COR-L47 (cell line): ENCODE results near the gene SARS2.
"Not testable (repeated sequence)": the region's sequence is repeated elsewhere in the genome, so short reads cannot be mapped to it uniquely, and the experiment has no call there.

ENCODE experiments used
- DNase-seq: peaks from one replicate; lab custom pipeline; 2025; lab: John Stamatoyannopoulos, UW

The SARS2 gene

DNA sequence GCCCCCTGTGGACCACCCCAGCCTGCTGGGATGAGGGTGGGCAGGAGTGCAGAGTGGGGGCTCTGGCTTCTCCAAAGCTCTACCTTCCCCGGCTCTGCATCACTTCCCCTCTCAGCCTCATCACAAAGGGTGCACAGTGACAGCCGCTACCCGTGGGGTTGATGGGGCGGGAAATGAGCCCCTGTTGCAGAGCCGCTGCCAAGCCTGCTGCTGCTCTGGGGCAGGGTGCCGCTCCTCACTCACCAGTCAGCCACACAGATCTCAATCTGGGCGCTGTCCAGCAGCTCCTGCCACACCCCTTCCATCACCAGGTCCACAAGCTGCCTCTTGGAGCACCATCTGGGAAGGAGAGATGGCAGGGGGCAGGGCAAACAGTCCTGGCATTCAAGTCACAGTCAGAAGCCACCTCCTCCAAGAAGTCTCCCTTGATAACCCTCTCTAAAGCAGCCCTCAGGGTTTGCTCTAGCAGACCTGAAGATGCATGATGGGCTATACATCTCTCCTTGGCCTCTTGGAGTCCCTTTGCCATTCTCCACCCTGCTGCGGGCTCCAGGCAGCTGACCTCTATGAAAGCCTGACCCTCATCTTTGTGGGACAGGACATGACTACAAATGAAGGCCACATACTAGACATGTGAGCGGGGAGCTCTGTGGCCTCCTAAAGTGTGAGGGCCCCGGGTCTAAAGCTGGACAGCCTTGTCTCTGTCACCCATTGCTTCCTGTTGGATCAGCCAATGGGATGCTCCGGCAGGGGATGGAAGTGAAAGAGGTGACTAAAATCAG is 15.9 kb upstream of the SARS2 start:
- no peak for DNase-seq

DNA sequence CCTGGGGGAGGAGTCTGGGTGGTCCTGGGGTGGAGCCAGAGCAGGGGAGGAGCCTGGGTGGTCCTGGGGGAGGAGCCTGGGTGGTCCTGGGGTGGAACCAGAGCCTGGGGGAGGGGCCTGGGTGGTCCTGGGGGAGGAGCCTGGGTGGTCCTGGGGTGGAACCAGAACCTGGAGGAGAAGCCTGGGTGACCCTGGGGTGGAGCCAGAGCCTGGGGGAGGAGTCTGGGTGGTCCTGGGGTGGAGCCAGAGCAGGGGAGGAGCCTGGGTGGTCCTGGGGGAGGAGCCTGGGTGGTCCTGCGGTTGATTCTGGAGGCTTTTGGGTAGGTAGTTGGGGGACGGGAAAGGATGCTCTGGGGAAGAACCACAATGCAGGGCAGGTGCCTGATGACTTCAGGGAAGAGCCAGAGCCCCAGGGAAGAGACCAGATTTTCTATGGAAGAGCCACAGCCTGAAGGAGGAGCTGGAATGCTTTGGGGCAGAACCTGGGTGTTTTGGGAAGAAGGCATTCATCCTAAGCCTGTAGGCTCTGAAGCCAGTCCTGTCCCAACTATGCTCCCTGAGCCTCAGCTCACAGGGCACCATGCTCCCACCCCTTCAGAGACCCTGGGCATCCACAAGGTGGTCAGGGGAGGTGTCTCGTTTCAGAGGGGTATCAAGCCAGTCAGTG is 15.1 kb upstream of the SARS2 start:
- DNase-seq = no peak

DNA sequence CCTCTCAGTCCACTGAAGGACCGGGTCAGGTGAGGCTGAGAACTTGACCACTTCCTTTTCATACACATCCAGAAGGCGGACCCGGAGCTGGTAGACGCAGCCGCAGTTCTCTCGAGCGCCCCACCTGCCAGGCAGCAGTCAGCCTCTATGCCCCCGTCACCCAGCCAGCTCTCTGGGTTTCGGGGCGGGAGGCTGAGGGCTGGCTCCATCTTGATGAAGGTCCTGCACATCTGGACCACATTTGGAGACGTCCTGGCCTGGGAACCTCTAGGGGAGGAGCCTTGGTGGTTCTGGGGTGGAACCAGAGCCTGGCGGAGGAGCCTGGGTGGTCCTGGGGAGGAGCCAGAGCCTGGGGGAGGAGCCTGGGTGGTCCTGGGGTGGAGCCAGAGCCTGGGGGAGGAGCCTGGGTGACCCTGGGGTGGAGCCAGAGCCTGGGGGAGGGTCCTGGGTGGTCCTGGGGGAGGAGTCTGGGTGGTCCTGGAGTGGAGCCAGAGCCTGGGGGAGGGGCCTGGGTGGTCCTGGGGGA is 14.5 kb upstream of the SARS2 start:
- DNase-seq = no peak

DNA sequence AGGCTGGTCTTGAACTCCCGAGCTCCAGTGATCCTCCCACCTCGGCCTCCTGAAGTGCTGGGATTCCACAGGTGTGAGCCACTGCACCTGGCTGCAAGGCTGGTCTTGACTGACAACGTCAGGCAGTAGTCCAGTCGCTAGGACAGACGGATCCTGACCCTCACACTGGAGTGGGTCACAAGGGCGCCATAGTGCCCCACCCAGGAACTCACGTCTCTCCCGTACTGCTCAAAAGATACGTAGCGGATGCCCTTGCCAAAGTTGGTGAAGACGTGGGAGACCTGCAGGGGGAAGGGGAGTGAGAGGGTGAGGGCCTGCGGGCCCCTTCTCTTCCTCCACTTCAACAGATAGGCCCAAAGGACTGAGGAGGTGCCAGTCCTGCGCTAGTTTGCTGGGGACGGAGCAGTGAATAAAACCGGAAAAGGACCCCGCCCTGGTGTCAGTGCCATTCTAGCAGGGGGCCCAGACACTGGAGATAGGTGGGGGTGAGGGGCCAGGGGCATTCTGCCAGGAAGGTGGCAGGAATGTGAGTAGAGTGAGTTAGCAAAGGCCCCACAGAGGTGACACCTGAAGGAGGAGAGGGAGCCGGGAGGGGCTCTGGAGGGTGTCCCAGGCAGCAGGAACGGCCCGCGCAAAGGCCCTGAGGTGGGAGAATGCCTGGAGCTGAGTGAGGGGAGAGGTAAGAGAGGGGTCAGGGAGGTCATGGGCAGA is 12.1 kb upstream of the SARS2 start:
- DNase-seq = no peak

DNA sequence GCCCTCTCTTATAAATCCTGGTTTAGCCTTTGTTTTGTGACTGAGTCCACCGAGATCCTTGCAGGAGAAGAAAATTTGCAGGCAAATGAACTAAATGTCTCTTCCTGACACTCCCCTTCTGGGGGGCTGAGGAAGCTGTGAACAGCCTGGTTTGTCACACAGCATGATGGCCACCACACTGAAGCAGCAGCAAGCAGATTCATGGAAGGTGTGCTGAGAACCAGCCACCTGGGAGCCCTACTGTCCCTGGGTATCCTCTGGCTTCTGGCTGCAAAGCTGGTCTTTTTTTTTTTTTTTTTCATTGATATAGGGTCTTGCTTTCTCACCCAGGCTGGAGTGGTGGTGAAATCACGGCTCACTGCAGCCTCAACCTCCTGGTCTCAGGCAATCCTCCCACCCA is 11.4 kb upstream of the SARS2 start:
- DNase-seq = no peak

DNA sequence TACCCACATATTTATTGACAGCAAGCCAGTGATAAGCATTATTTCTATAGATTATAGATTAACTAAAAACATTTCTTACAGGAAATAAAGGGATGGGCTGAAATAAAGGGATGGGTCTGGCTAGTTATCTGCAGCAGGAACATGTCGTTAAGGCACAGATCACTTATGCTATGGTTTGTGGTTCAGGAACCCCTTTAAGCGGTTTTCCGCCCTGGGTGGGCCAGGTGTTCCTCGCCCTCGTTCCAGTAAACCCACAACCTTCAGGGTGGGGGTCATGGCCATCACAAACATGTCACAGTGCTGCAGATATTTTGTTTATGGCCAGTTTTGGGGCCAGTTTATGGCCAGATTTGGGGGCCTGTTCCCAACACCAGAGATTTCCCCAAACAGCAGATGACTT is 10.9 kb upstream of the SARS2 start:
- DNase-seq = not testable (repeated sequence)

DNA sequence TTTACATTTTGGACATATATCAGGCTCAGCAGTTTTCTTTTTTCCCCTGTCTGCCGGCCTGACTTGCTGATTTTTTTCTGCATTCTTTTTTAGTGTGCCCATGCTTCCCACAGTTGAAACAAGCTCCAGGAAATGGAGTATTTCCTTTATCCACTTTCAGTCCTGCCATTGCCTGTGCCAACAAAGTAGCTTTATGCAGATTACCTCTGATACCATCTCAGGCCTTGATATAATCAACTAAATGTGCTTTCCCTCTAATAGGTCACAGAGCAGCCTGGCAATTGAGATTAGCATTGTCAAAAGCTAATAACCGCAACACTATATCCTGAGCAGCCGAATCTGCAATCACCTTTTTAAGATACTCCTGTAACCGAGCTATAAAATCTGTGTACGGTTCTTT is 9.4 kb upstream of the SARS2 start:
- DNase-seq = no peak

DNA sequence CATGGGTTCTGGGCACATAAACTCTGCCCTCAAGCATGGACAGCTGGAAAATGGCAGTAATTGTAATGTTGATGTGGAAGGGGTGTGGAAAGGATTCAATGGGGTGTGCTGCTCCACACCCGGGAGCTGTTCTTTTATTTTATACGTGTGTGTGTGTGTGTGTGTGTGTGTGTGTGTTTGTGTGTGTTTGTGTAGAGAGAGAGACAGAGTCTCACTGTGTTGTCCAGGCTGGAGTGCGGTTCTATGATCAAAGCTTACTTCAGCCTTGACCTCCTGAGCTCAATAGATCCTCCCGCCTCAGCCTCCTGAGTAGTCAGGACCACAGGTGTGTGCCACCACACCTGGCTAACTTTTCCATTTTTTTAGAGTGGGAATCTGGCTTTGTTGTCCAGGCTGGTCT is 3.0 kb upstream of the SARS2 start:
- no peak for DNase-seq

DNA sequence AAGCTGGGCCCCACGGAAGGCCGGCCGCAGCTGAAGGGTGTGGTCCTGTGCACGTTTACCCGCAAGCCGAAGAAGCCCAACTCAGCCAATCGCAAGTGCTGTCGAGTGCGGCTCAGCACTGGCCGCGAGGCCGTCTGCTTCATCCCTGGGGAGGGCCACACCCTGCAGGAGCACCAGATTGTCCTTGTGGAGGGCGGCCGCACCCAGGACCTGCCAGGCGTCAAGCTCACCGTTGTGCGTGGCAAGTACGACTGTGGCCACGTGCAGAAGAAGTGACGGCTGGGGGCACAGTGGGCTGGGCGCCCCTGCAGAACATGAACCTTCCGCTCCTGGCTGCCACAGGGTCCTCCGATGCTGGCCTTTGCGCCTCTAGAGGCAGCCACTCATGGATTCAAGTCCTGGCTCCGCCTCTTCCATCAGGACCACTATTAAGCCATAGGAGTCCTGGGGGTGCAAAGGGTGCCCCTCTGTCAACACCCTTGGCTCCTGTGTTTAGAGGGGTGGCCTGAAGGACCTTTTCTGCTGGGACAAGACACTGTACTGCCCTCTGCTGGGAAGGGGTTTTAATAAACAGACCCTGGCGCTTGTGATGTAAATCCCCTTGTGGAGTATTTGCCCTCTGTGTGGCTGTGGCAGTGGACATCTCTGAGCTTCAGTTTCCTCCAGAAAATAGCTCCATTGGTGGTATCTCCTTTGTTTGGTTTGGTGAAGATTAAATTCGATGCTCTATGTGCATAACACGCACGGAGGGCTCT is 2.0 kb upstream of the SARS2 start:
- peak; percentile 10 for DNase-seq

DNA sequence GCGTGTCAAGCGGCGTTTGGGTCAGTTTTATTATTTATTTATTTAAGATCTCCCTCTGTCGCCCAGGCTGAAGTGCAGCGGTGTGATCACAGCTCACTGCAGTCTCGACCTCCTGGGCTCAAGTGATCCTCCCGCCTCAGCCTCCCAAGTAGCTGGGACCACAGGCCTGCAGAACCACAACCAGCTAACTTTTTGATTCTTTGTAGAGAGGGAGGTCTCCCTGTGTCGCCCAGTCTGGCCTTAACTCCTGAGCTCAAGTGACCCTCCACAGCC is 894 bp upstream of the SARS2 start:
- DNase-seq = no peak

DNA sequence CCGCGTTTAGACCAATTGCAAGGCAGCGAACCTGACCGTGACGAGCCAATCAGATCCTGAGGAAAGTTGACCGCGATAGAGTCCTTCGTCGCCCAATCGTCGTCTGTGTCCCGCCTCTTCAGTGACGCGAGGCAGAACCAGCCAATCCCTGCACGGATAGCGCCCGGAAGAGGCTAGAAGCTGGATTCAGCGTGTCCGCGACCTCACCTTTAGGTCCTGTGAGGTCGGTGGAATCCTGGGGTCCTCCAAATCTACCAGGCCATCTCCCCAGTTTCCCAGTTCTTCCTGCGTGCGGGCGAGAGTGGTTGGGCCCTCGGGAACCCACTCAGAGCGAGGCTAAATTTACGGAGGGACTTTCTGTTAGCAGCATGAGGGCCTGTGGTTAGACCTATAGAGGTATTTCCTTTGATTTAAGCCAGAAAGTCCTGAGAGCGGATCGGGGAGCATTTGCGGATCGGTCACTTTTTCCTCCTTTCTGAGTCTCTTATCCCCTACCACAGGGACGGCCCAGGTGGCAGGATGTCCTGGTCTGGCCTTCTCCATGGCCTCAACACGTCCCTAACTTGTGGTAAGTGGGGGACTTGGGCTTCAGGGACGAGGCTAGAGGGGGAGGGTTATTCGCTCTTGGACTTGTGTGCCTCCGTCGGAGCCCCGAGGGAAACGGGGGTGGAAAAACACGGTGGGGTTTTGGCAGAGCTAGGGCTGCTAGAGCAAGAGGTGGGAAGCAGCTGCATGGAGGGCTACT is 385 bp upstream of the SARS2 start, which contains the start of gene MRPS12:
Gene MRPS12, plus strand, starts transcription at position 169 of the 745 bp plus-strand sequence. Its CDS starts 351 bp downstream, at position 520.
- DNase-seq = peak; percentile 99

DNA sequence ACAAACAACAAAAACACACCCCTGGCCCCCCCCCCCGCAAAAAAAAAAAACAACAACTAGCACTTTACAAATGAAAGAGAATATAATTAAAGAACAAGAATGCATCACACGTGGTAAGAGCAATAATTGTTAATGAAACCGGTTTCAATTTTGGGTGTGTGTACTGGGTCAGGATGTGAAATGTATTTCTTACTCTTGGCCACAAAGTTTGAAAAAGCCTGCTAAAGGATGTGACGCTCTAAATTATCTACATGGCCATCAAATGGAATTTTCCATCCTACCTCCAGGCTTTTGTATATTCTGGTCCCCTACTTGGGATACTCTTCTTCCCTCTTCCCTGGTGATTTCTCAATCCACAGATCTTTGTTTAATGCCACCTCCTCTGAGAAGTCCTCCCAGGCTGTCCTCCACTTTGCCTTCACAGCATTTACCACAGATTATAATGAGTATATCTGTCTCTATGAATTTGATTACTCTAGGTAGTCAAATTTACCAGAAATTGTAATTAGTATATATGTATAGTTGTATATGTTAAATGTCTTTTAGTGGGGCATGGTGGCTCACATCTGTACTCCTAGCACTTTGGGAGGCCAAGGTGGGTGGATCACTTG is 2.1 kb downstream of the SARS2 start:
- DNase-seq = no peak

DNA sequence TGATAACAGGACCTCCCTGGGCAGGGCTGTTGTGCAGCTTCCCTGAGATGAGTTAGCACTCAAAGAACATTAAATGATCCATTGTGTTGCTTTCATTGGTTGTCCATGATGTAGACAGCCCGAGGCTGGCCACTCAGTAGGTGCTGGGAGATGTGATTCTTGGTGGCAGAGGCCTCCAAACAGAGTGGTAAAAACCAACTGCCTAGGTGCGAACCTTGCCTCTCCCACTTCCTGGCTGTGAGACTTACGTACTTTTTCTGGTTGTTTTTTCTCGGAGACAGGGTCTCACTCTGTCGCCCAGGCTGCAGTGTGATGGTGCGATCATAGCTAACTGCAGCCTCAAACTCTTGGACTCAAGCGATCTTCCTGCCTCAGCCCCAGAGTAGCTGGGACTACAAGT is 6.2 kb downstream of the SARS2 start:
- no peak for DNase-seq

DNA sequence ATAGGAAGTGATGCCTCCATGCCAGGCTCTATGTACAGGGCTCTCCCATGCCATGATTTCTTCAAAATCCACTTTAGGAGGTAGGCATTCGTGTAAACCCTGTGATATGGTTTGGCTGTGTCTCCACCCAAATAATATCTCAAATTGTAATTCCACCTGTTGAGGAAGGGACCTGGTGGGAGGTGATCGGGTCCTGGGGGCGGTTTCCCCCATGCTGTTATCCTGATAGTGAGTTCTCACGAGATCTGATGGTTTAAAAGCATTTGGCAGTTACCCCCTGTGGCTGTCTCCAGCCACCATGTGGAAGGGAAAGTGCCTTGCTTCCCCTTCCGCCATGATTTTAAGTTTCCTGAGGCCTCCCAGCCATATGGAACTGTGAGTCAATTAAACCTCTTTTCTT is 8.1 kb downstream of the SARS2 start:
- no peak for DNase-seq

DNA sequence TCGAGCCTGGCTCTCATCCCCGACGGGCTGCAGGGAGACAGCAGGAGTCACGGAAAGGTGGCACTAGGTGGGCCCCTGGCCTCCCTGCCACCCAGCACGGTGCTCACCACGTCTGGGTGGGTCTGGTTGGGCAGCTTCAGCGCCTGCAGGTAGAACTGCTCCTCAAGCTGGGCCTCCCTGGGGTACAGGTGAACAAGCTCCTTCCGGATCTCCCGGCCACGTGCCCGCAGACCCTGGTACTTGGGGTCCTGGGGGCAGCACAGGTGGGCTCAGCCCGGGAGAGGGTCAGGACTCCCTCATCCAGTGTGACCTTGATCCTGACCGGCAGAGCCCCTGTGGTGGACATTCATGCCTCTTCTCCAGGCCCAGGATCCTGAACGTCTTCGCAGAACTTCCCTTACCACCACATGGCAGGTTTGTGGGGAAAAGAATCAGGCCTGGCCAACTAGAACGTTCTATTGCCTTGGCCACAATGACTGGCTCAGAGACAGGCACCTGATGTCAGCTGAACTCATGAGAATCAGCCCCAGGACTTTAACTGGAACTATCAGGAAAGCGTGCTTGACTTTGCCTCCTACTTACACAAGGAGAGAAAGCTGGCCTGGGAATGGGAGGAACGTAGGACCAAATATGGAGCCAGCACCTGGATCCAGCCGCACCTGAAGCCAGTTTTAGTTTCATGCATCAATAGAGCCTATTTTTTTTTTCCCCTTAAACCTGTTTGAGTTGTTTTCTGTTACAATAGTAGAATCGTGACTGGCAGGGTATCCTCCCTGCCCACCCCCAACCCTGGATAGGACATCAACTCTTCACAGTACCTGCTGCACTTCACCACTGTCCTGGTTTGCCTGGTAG is 8.9 kb downstream of the SARS2 start:
- DNase-seq = no peak

DNA sequence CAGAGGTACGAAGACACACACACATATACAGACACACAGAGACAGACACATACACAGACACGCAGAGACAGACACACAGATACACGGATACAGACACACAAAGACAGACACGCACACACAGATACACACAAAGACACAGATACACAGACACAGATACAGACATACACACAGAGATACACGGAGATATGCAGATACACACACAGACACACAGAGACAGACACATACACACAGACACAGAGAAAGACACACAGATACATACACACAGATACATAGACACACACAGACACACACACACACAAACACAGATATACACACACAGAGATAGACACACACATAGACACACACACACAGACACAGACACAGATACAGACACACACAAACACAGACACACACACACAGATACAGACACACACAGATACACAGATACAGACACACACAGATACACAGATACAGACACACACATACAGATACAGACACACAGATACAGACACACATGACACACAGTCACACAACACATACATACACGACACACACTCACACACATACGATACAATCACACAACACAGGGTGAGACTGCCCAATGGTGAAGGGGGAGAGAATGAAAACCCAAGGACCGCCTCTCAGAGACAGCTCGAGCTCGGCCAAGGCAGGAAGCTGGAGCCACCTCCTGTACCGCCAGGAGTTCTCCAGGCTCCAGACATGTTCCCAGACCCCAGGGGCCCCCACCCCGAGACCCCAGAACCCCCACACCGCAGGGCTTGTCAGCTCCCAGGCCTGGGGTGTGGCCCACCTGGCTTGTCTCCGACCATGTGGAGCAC is 9.8 kb downstream of the SARS2 start:
- DNase-seq = no peak

DNA sequence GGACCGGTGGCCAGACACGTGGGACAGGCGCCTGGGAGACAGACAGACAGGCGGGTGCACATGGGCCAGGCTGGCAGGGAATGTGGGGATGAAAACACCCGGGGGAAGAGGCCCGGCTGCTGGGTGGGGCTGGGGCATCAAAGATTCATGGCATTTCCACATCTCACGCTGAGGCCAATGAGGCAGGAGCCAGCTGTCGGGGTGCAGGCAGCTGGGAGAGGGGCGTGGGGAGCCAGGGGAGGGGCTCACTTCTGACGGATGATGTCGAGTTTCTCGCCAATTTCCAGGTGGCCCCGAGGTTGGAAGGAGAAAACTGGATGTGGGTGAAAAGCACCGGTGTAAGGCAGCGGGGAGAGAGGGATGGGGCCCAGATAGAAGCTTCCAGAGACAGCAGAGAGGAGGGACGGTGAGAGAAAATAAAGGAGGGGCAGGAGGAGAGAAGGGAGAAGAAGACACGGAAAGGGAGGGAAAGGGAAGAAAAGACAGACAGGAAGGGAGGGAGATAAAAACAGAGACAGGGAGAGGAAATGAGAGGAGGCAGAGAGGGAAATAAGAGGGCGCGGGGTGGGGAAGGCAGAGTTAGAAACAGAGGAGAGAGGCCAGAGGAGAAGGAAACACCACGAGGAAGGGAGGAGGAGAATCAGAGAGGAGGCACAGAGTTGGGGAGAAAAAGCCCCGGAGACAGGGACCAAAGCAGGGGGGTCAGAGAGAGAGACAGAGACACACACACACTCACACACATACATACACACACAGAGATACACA is 10.5 kb downstream of the SARS2 start:
- DNase-seq = no peak

DNA sequence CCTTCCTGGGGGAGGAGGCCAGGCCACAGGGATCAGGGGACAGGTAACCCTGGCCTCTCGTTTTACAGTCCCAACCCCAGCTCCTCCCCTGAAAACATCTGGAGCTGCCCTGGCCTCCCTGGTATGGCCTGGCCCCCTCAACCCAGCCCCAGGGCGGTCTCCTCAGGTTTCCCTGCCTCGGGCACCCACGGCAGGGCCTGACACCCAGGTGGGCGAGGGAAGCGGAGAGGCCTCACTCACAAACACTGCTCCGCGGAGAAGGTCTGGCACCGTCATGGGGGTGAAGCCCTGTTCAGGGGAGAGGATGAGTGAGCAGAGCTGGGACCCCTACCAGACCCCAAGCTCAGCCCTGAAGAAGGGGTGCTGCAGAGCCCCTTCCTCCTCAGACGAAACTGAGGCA is 12.0 kb downstream of the SARS2 start:
- no peak for DNase-seq
